Measurements from ENCODE around the gene RUSF1.
"Not testable (repeated sequence)": the region's sequence is repeated elsewhere in the genome, so short reads cannot be mapped to it uniquely, and the experiment has no call there.

The RUSF1 gene

DNA sequence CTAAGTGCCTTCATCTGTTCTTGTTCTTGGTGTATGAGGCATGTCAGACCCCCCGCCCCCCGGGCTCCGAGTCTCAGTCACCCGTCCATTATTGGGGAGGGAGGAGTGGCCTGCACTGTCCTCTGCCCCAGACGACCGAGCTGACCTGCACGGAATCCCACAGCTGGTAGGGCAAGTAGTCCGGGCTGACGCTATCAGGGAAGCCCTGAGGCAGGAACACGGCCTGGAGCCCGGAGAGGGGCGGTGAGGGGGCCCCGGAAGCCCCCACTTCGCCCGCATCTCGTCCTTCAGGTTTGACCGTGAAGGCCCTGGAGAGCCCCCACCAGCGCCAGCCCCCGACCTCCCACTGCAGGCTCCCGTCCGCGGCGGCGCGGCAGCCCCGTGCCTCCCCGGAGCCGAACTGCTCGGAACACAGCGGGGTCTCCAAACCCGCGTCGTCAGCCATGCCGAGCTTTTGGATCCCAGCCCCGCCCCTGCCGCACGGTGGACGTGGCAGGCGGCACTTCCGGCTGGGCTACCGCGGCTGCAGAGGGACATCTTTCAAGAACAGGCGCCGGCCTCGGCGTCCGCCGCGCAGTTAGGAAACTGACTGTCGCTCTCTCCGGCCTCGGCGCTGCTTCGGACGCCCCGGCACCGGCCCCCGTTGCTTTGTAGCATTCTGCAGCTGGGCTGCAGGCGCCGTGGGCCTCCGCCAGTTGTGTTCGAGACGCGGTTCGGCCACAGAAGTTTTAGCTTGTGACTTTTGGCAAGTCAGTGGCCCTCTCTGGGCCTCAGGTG lies at the start of gene RUSF1:
Gene RUSF1 (minus strand): TSS at position 463 of the 777 bp plus-strand sequence. CDS start 18 bp downstream, at position 445.
- no peak for FAIRE-seq

DNA sequence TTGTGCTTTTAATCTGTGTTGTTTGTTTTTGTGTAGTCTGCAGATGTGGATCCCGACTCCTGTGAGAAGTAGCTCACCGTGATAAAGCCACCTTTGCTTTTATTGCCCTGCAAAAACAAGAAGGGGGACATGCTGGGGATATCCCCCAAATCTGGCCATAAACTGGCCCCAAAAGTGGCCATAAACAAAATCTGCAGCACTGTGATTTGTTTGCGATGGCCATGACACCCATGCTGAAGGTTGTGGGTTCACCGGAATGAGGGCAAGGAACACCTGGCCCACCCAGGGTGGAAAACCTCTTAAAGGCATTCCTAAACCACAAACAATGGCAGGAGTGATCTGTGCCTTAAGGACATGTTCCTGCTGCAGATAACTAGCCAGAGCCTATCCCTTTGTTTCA lies 34.6 kb upstream of the RUSF1 start:
- no peak for FAIRE-seq

DNA sequence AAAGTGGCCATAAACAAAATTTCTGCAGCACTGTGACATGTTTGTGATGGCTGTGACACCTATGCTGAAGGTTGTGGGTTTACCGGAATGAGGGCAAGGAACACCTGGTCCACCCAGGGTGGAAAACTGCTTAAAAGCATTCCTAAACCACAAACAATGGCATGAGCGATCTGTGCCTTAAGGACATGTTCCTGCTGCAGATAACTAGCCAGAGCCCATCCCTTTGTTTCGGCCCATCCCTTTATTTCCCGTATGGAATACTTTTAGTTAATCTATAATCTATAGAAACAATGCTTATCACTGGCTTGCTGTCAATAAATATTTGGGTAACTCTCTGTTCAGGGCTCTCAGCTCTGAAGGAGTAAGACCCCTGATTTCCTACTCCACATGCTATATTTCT lies 31.6 kb upstream of the RUSF1 start:
- FAIRE-seq, result not testable (repeated sequence)

GRCh38 chr16:31538243-31538598 lies 30.0 kb upstream of the RUSF1 start:
- FAIRE-seq, result not testable (repeated sequence)

DNA sequence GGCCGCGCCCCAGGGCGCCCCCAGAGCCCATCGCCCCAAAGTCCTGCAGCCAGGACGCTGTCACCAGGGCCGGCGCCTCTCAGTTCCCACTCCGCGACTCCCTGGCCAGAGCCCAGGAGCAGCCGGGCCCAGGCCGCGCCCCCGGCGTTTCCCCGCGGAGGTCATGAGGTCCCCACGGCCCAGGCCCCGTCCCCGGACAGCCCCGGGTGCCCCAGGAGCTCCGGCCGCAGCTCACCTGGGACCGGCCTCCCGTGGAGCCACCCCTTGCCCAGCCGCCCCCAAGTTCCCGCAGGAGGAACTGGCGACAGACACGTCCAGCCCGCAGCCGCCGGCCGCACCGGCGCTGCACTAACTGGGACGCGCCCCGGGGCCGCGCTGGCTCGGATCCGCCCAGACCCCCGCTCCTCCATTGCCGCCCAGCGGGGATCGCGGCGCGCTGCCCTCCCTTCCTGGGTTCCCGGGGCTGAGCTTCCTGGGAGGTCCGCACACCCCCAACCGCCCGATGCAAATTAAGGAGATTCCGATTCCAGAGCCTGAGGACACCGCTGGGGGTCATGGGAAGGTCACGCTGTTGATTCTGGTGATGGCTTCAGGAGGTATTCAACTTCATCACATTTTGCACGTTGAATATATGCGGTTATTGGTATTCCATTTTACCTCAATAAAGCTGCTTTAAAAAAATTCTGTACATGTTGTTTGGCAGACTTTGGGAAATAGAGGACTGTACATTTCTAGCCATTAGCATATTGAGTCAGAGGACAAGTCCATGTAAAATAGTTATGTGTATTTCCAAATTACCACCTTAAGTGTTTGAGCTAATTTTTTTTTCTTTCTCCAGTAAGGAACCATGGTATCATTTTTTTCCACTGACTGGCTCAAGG lies 29.4 kb upstream of the RUSF1 start:
- no peak for FAIRE-seq

- FAIRE-seq, result no peak
These were observed 28.7 kb upstream of the RUSF1 start for GRCh38 chr16:31536804-31537361.

GRCh38 chr16:31535737-31536136 lies 27.5 kb upstream of the RUSF1 start:
- FAIRE-seq, result no peak

- FAIRE-seq, result no peak
These were observed 24.7 kb upstream of the RUSF1 start for GRCh38 chr16:31532896-31533295.

GRCh38 chr16:31532120-31532519 lies 23.9 kb upstream of the RUSF1 start:
- no peak for FAIRE-seq

DNA sequence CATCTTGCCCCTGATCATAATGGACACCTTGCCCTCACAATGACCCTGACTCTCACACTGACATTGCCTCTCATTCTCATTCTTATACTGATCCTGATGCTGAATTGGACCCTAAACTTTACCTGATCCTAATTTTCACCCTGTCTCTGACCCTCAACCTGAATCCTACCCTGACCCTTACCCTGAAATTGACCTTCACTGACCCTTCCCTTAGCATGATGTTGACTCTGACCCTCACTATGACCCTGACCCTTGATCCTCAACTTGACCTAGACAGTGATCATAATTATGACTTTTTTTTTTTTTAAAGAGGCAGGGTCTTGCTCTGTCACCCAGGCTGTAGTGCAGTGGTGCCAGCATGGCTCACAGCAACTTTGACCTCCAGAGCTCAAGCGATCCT lies 22.9 kb upstream of the RUSF1 start:
- FAIRE-seq, result no peak

- no peak for FAIRE-seq
These were observed 22.2 kb upstream of the RUSF1 start for GRCh38 chr16:31530405-31530804.

DNA sequence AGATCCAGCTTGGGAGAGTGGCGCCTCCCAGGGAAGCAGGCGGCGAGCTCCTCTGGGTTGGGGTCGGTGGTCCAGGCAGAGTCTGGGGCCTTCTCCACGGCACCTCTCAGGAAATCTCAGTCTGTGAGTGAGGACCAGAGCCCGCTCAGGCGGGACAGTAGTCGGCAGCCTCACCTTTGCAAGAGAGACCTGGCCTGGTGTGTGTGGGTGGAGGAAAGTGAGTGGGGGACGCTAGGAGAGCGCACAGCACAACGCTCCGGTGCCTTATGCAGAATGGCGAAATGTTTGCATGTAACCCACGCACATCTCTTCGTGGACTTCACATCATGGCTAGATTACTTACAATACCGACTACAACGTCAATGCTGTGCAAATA lies 21.7 kb upstream of the RUSF1 start:
- FAIRE-seq, result no peak

DNA sequence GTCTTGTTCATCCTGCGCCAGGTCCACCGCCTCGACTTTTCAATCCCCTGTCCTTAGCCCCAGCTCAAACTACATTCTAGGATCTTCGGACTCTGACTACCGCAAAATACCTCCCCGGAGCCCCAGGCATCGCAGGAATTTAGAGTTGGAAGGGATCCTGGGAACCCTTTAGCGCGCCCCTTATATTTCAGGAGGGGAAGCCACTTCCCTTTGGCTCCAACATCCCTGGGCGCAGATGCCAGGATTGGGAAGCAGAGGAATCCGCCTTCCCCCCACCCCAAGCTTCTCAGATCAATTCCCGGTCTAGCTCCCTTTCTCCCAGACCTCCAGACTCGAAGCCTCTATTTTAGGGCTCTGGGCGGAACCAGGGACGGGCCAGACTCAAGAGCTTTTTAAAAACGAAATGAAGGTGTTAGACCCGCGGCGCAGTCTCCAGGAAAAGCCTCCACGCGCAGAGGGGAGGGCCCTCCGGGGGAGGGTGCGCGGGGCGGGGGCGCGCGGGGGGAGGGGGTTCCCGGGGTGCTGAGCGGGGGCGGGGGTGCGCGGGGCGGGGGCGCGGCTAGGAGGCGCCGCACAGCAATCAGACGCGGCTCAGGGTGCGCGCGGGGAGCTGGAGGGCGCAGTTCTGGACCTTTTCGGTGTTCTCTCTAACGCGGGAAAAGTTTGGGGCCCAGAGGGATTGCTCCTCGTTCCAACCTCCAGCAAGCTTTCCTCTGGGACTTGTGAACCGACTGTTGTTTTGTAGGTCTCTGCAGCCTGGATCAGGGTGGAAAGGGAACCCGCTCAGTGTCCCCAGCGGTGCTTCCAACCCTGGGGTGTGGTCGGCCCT lies 21.1 kb upstream of the RUSF1 start:
- no peak for FAIRE-seq

DNA sequence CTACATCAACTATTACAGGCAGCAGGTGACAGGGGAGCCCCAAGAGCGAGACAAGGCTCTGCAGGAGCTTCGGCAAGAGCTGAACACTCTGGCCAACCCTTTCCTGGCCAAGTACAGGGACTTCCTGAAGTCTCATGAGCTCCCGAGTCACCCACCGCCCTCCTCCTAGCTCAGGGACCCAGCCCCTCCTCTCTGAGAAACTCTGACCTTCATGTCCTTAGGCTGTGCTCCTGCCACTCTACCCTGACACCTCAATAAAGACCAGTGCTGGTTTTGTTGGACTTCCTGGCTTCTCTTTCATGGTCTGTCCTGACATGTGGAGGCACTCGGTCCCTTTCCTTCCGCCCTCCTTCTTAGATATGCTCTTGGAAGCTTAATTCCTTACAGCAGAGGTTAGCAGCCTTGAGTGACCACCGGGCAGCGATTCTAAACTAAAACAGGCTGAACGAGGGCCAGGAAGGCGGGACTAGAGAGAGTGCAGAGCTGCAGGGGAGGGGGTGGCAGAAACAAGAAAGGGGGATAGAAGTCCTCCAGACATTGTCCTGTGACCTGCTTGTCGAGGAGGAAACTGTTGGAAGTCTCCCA lies 20.4 kb upstream of the RUSF1 start:
- no peak for FAIRE-seq

GRCh38 chr16:31527734-31528274 lies 19.6 kb upstream of the RUSF1 start, which contains the start of gene AHSP:
Gene AHSP, plus strand, starts transcription at chr16:31527900. Its CDS starts 240 bp downstream, at chr16:31528140.
- no peak for FAIRE-seq

- FAIRE-seq, result no peak
These were observed 16.9 kb upstream of the RUSF1 start for GRCh38 chr16:31525113-31525512.

GRCh38 chr16:31523768-31524167 lies 15.6 kb upstream of the RUSF1 start:
- not testable (repeated sequence) for FAIRE-seq

- FAIRE-seq, result no peak
These were observed 13.9 kb upstream of the RUSF1 start for GRCh38 chr16:31522071-31522470.

DNA sequence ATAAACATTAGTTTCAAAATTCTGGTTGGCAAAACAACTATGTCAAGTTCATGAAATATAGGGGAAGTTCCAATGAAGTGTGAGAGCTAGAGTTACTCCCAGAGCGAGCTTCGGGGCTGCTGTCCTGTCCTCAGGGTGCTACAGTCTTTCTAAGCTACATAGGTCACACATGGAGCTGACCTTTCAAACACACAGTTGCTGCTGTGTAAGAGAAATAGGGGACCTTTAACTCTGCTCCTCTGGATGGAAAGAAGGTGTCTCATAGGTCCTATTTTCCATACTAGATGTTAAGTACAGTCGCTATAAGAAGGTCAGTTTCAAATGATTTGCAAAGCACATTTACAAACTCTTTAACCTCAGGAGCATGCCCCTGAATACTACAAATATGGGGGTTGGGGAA lies 13.2 kb upstream of the RUSF1 start:
- no peak for FAIRE-seq

GRCh38 chr16:31519759-31520431 lies 11.7 kb upstream of the RUSF1 start:
- no peak for FAIRE-seq

GRCh38 chr16:31517800-31518402 lies 9.7 kb upstream of the RUSF1 start:
- FAIRE-seq, result no peak
